H4 (cell line): ENCODE data around the gene PRAMEF5. TPM values are rescaled to one million over a fixed set of nuclear protein-coding genes. Genes with fewer than 3 reads are reported as not detected.
"Not testable (repeated sequence)": the region's sequence is repeated elsewhere in the genome, so short reads cannot be mapped to it uniquely, and the experiment has no call there.

Source experiments
- DNase-seq: peaks from one replicate; pipeline ENCODE4 v3.0.0-alpha.2; 2015; ENCODE audit warnings: low spot score
- total RNA-seq: library from RNA; depleted of rRNA; stranded (reverse); fragments of >200 nt; shearing (Covaris generic); gene quantifications from 2 replicates; pipeline ENCODE4 v1.2.3, GENCODE V29; 2014; rRNA removed

Gene PRAMEF5
- total RNA-seq, 1 experiment from 2014 or later, result not detected

DNA sequence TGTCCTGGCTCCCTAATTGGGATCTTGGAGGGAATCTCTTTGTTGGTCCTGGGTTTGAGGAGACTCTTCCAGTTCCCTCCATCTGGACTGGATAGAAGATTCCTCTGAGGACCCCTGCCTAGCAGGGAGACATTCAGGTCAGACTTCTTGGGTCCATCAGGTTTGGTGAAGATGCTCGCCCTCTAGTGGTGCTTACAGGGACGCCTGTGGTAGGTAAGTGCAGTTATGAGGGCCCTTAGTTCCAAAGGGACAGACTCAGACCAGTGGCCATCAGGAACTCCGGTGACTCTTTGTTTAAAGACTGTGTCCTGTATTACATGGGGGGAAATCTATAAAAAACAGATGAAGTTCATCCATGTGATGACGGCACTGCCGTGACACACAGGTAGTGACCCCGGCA is 23.0 kb downstream of the PRAMEF5 start:
- not testable (repeated sequence) for DNase-seq

- DNase-seq, result not testable (repeated sequence)
Observed at GRCh38 chr1:13279617-13280016, 25.6 kb downstream of the PRAMEF5 start.

DNA sequence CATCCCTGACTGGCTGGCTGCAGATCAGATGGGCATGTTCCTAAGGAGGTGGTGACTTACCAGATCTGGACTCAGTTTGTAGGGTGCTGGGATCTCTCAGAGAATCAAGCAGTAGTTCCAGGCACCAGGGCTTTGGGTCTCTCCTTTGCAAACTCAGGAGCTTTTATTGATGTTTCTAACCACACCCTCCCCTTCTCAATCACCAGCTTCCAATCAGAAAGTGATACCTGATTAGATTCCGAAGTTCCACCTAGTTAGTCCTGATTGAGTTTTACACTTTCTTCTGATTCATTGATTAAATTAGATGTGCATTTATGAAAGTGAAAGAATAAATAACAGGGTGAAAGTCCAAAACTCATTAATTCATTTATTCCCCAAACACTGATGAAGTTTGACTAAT is 31.0 kb downstream of the PRAMEF5 start, which contains the start of gene PRAMEF8:
PRAMEF8 (minus strand) TSS at position 101 of the 400 bp plus-strand sequence. CDS start 1,046 bp downstream, outside the sequence.
- not testable (repeated sequence) for DNase-seq

DNA sequence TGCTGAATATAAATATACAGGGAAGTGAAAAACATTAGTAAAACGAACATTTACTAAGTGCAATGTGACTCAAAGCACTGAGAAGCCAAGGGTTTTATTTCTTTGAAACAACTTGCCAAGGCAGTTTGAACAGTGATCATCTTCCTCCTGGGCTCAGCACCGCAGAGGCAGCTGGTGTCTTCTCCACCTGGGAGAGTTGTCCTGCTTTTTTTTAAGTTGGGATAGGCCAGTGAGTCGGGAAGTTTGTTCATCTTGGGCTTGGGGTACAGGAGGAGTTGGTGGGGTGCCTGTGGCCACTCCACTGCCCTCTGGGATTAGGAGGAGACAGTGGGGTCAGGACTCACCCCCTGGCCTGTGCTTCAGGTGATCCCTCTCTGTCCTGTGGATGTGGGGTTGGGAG is 35.0 kb downstream of the PRAMEF5 start:
- not testable (repeated sequence) for DNase-seq

DNA sequence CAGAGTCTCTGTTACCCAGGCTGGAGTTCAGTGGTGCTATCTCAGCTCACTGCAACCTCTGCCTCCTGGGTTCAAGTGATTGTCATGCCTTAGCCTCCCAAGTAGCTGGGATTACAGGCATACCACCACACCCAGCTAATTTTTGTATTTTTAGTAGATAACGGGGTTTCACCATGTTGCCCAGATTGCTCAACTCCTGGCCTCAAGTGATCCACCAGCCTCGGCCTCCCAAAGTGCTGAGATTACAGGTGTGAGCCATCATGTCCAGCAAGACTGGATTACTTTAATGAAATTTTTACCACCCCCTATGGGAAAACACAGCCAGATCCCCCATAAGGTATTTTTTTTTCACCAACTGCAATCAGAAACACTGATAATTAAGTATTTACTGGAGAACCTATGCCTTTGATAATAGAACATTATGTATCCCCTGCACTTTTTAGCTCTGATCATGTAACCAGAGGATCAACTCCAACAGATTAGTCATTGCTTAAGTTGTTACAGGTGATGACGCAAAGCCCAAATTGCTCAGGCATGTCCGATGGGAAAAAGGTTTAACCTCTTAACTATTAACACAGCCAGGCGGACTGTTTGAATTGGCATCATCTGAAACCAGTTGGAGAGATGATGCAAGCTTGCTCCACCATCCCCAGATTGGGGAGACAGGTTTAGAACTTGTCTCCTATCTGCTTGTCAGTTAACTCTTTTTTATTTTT is 43.4 kb downstream of the PRAMEF5 start:
- DNase-seq, result not testable (repeated sequence)

GRCh38 chr1:13298699-13299098 is 44.7 kb downstream of the PRAMEF5 start:
- not testable (repeated sequence) for DNase-seq

GRCh38 chr1:13302197-13302596 is 48.2 kb downstream of the PRAMEF5 start:
- DNase-seq, result not testable (repeated sequence)

GRCh38 chr1:13303239-13303638 is 49.2 kb downstream of the PRAMEF5 start, which contains the start of gene PRAMEF33:
PRAMEF33 (plus strand) TSS chr1:13303539; CDS start chr1:13305955, 2,416 bp downstream.
- DNase-seq, result not testable (repeated sequence)

Other genes starting within 250 kb of the PRAMEF5 start
- gene PRAMEF27, start 197.6 kb upstream of the PRAMEF5 start, total RNA-seq, result not detected in 2 replicates
- not detected in 2 replicates for gene HNRNPCL3, start 193.4 kb upstream of the PRAMEF5 start, total RNA-seq
- gene PRAMEF25, start 183.4 kb upstream of the PRAMEF5 start, total RNA-seq, result not detected in 2 replicates
- gene HNRNPCL2, start 137.3 kb upstream of the PRAMEF5 start, total RNA-seq, result not detected in 2 replicates
- gene PRAMEF26, start 98.2 kb upstream of the PRAMEF5 start, total RNA-seq, result not detected in 2 replicates
- not detected in 2 replicates for gene HNRNPCL4, start 88.6 kb upstream of the PRAMEF5 start, total RNA-seq
- gene PRAMEF9, start 82.3 kb upstream of the PRAMEF5 start, total RNA-seq, result not detected in 2 replicates
- not detected in 2 replicates for gene PRAMEF13, start 52.8 kb upstream of the PRAMEF5 start, total RNA-seq
- gene PRAMEF18, start 28.0 kb upstream of the PRAMEF5 start, total RNA-seq, result not detected in 2 replicates
- not detected in 2 replicates for gene PRAMEF8, start 30.9 kb downstream of the PRAMEF5 start, total RNA-seq
- not detected in 2 replicates for gene PRAMEF33, start 49.3 kb downstream of the PRAMEF5 start, total RNA-seq
- not detected in 2 replicates for gene PRAMEF15, start 61.4 kb downstream of the PRAMEF5 start, total RNA-seq
- gene PRAMEF14, start 92.9 kb downstream of the PRAMEF5 start, total RNA-seq, result not detected in 2 replicates
- gene PRAMEF19, start 117.7 kb downstream of the PRAMEF5 start, total RNA-seq, result not detected in 2 replicates
- gene PRAMEF17, start 135.4 kb downstream of the PRAMEF5 start, total RNA-seq, result not detected in 2 replicates
- not detected in 2 replicates for gene PRAMEF20, start 156.3 kb downstream of the PRAMEF5 start, total RNA-seq